Parathyroid adenoma (tissue), 2 donors: Measurements from ENCODE around the gene RNASE1.

ENCODE experiments used
- H2AFZ ChIP-seq: fragments of 300-600 bp; sonication (generic); one replicate; pipeline ENCODE4 v1.7.0; 2017; ENCODE audit warnings: antibody characterized with exemption, mild to moderate bottlenecking
- H3K27ac ChIP-seq: fragments of 300-600 bp; sonication (generic); one replicate; pipeline ENCODE4 v1.7.0; 2017
- H3K27me3 ChIP-seq: fragments of 300-600 bp; sonication (generic); one replicate; pipeline ENCODE4 v1.7.0; 2017; ENCODE audit warnings: low read length; ENCODE audit not compliant: control insufficient read depth, insufficient read depth
- H3K36me3 ChIP-seq: fragments of 300-600 bp; sonication (generic); one replicate; pipeline ENCODE4 v1.7.0; 2017; ENCODE audit warnings: low read length; ENCODE audit not compliant: control insufficient read depth, insufficient read depth
- H3K4me1 ChIP-seq: fragments of 300-600 bp; sonication (generic); one replicate; pipeline ENCODE4 v1.7.0; 2017; ENCODE audit warnings: control low read depth
- H3K4me2 ChIP-seq: fragments of 300-600 bp; sonication (generic); one replicate; pipeline ENCODE4 v1.7.0; 2017; ENCODE audit warnings: low read length
- H3K4me3 ChIP-seq: fragments of 300-600 bp; sonication (generic); one replicate; pipeline ENCODE4 v1.7.0; 2017; ENCODE audit warnings: low read depth, low read length
- H3K79me2 ChIP-seq: fragments of 300-600 bp; sonication (generic); one replicate; pipeline ENCODE4 v1.7.0; 2017; ENCODE audit warnings: control low read depth
- H3K9ac ChIP-seq: fragments of 300-600 bp; sonication (generic); one replicate; pipeline ENCODE4 v1.7.0; 2017; ENCODE audit warnings: mild to moderate bottlenecking
- H3K9me3 ChIP-seq: fragments of 300-600 bp; sonication (generic); one replicate; pipeline ENCODE4 v1.7.0; 2017; ENCODE audit warnings: low read length; ENCODE audit not compliant: control insufficient read depth
- CTCF ChIP-seq: fragments of 300-600 bp; sonication (generic); IDR thresholded peaks from one replicate; pipeline ENCODE4 v1.7.0; 2017; ENCODE audit warnings: antibody characterized with exemption, mild to moderate bottlenecking
- donor health status: primary hyperparathyroidism.

Gene RNASE1

GRCh38 chr14:20781803-20782202, 20.8 kb downstream of the RNASE1 start:
- no peaks in the 10 kb centered on the region for H3K9me3 ChIP-seq
- no peak overlapping the region for H3K27ac ChIP-seq
- no peak overlapping the region for H2AFZ ChIP-seq
- H3K79me2 ChIP-seq = no peaks in the 10 kb centered on the region
- peak overlapping the region; percentile 27 for H3K4me3 ChIP-seq
- H3K4me1 ChIP-seq = no peaks in the 10 kb centered on the region
- H3K4me2 ChIP-seq = no peak overlapping the region
- TF ChIP-seq CTCF = no peak
- H3K36me3 ChIP-seq = no peaks in the 10 kb centered on the region
- no peaks in the 10 kb centered on the region for H3K27me3 ChIP-seq
- no peak overlapping the region for H3K9ac ChIP-seq

DNA sequence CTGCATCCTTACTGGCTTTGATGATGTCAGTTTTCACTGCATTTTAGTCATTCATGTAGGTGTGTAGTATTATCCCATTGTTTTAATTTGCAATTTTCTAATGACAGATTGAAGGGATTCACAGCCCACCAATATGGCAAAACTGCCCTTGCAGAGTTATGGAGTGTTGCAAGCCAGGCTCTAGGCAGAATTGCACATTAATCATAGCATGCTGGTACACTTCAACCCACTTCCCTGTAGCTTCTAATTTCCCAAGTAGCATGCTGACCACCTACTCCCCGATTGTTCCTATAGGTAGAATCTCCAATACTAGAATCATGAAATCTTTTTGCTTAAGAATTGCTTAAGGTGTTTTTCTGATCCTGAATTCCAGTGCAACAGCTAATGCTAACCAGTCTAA, 26.7 kb downstream of the RNASE1 start:
- H3K9ac ChIP-seq = no peak overlapping the region
- H3K4me1 ChIP-seq = no peaks in the 10 kb centered on the region
- H3K27ac ChIP-seq = no peak overlapping the region
- H3K36me3 ChIP-seq = no peaks in the 10 kb centered on the region
- no peak overlapping the region for H3K4me3 ChIP-seq
- H3K27me3 ChIP-seq = no peaks in the 10 kb centered on the region
- TF ChIP-seq CTCF = no peak
- H3K79me2 ChIP-seq = no peaks in the 10 kb centered on the region
- no peak overlapping the region for H2AFZ ChIP-seq
- no peak overlapping the region for H3K4me2 ChIP-seq
- H3K9me3 ChIP-seq = no peaks in the 10 kb centered on the region

DNA sequence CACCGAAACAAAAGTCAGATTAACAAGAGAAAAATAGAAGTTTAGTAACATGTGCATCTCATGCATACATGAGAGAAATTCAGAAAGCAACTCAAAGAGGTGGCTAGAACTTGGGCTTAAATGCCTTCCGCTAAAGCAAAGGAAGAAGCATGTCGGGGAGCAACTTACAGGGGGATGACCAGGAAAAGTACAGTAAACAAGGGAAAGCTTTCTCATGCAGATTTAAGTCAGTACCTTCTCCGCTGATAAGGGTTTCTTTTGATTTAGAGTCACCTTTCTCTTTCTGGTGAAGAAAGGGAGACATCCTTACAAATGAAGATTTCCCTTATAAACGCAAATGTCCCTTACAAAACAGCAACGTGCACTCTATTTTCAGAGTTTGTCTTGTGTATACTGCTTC, 27.6 kb downstream of the RNASE1 start:
- Histone ChIP-seq H3K9me3 (no peaks in the 10 kb centered on the region), H3K4me3 (no peak overlapping the region), H2AFZ (no peak overlapping the region), H3K4me2 (no peak overlapping the region), H3K4me1 (no peaks in the 10 kb centered on the region), H3K27me3 (no peaks in the 10 kb centered on the region), H3K27ac (no peak overlapping the region), H3K9ac (no peak overlapping the region), H3K36me3 (no peaks in the 10 kb centered on the region), H3K79me2 (no peaks in the 10 kb centered on the region)
- no peak for TF ChIP-seq CTCF

DNA sequence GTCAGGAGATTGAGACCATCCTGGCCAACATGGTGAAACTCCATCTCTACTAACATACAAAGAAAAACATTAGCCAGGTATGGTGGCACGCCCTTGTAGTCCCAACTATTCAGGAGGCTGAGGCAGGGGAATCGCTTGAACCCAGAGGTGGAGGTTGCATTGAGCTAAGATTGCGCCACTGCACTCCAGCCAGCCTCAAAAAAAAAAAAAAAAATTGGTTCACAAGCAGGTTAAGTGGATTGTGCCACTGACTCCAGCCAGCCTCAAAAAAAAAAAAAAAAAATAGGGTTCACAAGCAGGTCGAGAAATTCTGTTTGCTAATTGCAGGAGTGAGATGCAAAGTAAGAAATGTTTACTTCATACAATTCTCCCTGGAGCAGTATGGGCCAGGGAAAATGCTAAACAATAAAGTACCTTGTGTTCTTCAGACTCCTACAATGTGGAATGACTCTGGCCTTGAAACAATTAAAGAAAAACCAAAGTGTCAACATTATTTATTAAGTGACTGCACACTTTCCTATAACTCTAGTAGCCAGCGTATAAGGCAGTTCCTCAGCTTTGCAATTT, 28.3 kb downstream of the RNASE1 start:
- no peak overlapping the region for H3K27ac ChIP-seq
- TF ChIP-seq CTCF = no peak
- no peak overlapping the region for H3K4me2 ChIP-seq

GRCh38 chr14:20772650-20773049, 30.0 kb downstream of the RNASE1 start:
- Histone ChIP-seq H2AFZ (no peak overlapping the region), H3K79me2 (no peaks in the 10 kb centered on the region), H3K9me3 (no peaks in the 10 kb centered on the region), H3K4me3 (no peak overlapping the region), H3K36me3 (no peaks in the 10 kb centered on the region), H3K27ac (no peak overlapping the region), H3K9ac (no peak overlapping the region), H3K4me2 (no peak overlapping the region), H3K4me1 (no peaks in the 10 kb centered on the region), H3K27me3 (no peaks in the 10 kb centered on the region)
- no peak for TF ChIP-seq CTCF

More for the DNA sequence above, 28.3 kb downstream of the RNASE1 start:
- Histone ChIP-seq H3K79me2 (no peaks in the 10 kb centered on the region), H2AFZ (no peak overlapping the region), H3K4me1 (no peaks in the 10 kb centered on the region), H3K36me3 (no peaks in the 10 kb centered on the region), H3K4me3 (no peak overlapping the region), H3K9ac (no peak overlapping the region), H3K27me3 (no peaks in the 10 kb centered on the region), H3K9me3 (no peaks in the 10 kb centered on the region)
